CD4-positive, alpha-beta T cell (primary cell): Measurements from ENCODE around the gene MAGEA9B. TPM values are rescaled to one million over a fixed set of nuclear protein-coding genes. Genes with fewer than 3 reads are reported as not detected.
"Not testable (repeated sequence)": the region's sequence is repeated elsewhere in the genome, so short reads cannot be mapped to it uniquely, and the experiment has no call there.

ENCODE experiments used
- ATAC-seq: fragments of 200-7000 bp; cut with Tn5 transposase; one replicate; pipeline ENCODE4 v1.10.0; 2022; ENCODE audit warnings: mild to moderate bottlenecking; ENCODE audit not compliant: poor library complexity
- CTCF ChIA-PET: fragments of 350-600 bp; sonication (Branson Sonifier 250); formaldehyde crosslinking; loops from one replicate; lab custom pipeline; 2021; ENCODE audit warnings: antibody characterized with exemption, inconsistent platforms; lab: Charles Lee
- POLR2A ChIA-PET: fragments of 350-600 bp; sonication (Branson Sonifier 250); formaldehyde crosslinking; loops from one replicate; lab custom pipeline; 2021; ENCODE audit warnings: antibody characterized with exemption, inconsistent platforms; lab: Charles Lee
- DNase-seq, 14 experiments: peaks; one replicate each; pipeline ENCODE4 v3.0.0-alpha.2; 2013 to 2020; ENCODE audit warnings: mixed read lengths in 2 of 14
- H3K27ac ChIP-seq, 2 donors: one replicate each; pipeline versions ENCODE4 v1.5.1 to v1.7.0; 2013; ENCODE audit warnings: low read length in 2 of 2, low read depth in 1 of 2, mild to moderate bottlenecking in 1 of 2
- H3K27me3 ChIP-seq, 2 experiments: 1 replicate in 1 of 2; 2 replicates in 1 of 2; pipeline versions ENCODE4 v1.6.1 to v1.7.0; 2013; ENCODE audit warnings: low read length in 2 of 2, control low read depth in 1 of 2, mild to moderate bottlenecking in 1 of 2, moderate library complexity in 1 of 2; ENCODE audit not compliant: insufficient read depth in 2 of 2, control insufficient read depth in 1 of 2
- H3K36me3 ChIP-seq: one replicate; pipeline ENCODE4 v1.6.1; 2013; ENCODE audit warnings: low read length, control low read depth; ENCODE audit not compliant: insufficient read depth
- H3K4me1 ChIP-seq: one replicate; pipeline ENCODE4 v1.6.1; 2013; ENCODE audit warnings: low read length, control low read depth; ENCODE audit not compliant: insufficient read depth
- H3K4me3 ChIP-seq: one replicate; pipeline ENCODE4 v1.5.1; 2013; ENCODE audit warnings: mild to moderate bottlenecking, low read length, moderate library complexity
- H3K9me3 ChIP-seq, 2 experiments: 1 replicate in 1 of 2; 2 replicates in 1 of 2; pipeline versions ENCODE4 v1.6.1 to v1.7.0; 2013; ENCODE audit warnings: low read length in 2 of 2, mild to moderate bottlenecking in 2 of 2, control low read depth in 1 of 2, moderate library complexity in 1 of 2; ENCODE audit not compliant: control insufficient read depth in 1 of 2, insufficient read depth in 1 of 2
- H3K27ac Mint-ChIP-seq: one replicate; pipeline ENCODE4 v1.8.0; 2020; ENCODE audit warnings: mixed read lengths
- H3K27me3 Mint-ChIP-seq: one replicate; pipeline ENCODE4 v1.8.0; 2021; ENCODE audit warnings: mixed read lengths
- H3K36me3 Mint-ChIP-seq: one replicate; pipeline ENCODE4 v1.8.0; 2021; ENCODE audit warnings: low read depth, mixed read lengths
- H3K4me1 Mint-ChIP-seq: one replicate; pipeline ENCODE4 v1.8.0; 2021; ENCODE audit warnings: low read depth, mixed read lengths
- H3K4me3 Mint-ChIP-seq: one replicate; pipeline ENCODE4 v1.8.0; 2020; ENCODE audit warnings: mild to moderate bottlenecking, mixed read lengths
- H3K9me3 Mint-ChIP-seq: one replicate; pipeline ENCODE4 v1.8.0; 2020; ENCODE audit warnings: mixed read lengths
- intact Hi-C, 2 experiments: fragments of 100-400 bp; cut with DNase I in 1 of 2; cut with micrococcal nuclease in 1 of 2; formaldehyde crosslinking; loops; one replicate each; pipeline versions ENCODE4 v1.15.1 to v1.9.0; 2023 to 2025; cut with DNase I, micrococcal nuclease
- polyA plus RNA-seq, 2 donors: library from polyadenylated mRNA; unstranded; fragments of 120-200 nt; gene quantifications; one replicate each; pipeline ENCODE4 v1.2.1, GENCODE V29; 2013
- total RNA-seq, 174 experiments: library from RNA in 2 of 174; stranded (reverse) in 2 of 174; gene quantifications; one replicate each; pipeline ENCODE4 v1.2.3 and lab custom pipeline; 2021 to 2026
- TF ChIP-seq, protein P1 (sequence below): fragments of 200-600 bp; IDR thresholded peaks from one replicate; pipeline ENCODE4 v1.8.0; 2022; ENCODE audit warnings: antibody characterized with exemption, mild to moderate bottlenecking

The MAGEA9B gene, protein sequence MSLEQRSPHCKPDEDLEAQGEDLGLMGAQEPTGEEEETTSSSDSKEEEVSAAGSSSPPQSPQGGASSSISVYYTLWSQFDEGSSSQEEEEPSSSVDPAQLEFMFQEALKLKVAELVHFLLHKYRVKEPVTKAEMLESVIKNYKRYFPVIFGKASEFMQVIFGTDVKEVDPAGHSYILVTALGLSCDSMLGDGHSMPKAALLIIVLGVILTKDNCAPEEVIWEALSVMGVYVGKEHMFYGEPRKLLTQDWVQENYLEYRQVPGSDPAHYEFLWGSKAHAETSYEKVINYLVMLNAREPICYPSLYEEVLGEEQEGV
- total RNA-seq = not detected
- polyA plus RNA-seq (2013, experiment 1 of 2) = not detected
- not detected for polyA plus RNA-seq (2013, experiment 2 of 2)
- 0 to 0.08 (median 0) reads per million in 172 experiments for total RNA-seq (lab: John Stamatoyannopoulos, UW)

DNA sequence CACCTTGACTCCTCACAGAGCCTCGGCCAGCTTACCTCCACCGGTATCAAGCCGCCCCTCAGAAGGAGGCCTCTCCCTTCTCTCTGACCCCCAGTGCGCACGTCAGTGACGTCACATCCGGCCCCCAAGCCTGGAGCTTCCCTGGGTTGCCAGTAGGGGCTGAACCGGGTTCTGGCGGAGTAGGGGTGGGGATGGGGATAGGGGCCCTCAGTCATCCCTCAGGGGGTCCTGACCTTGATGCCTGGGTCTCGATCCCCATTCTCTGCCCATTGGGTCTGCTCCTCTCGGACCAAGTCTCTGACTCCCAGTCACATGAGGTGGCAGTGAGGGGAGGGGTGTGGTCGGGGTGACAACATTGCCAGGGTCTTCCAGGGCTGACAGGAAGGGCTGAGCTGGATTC is at the start of gene MAGEA9B:
MAGEA9B (minus strand) TSS at position 101 of the 400 bp plus-strand sequence. CDS start 4,280 bp downstream, outside the sequence.
- H3K27ac Mint-ChIP-seq, H3K36me3 ChIP-seq, H3K9me3 Mint-ChIP-seq, H3K36me3 Mint-ChIP-seq, DNase-seq, intact Hi-C loops, H3K27me3 ChIP-seq, ATAC-seq, H3K4me1 ChIP-seq, H3K4me3 ChIP-seq, CTCF ChIA-PET, H3K27ac ChIP-seq, H3K9me3 ChIP-seq, H3K4me1 Mint-ChIP-seq, POLR2A ChIA-PET, H3K27me3 Mint-ChIP-seq, H3K4me3 Mint-ChIP-seq: not testable (repeated sequence)

DNA sequence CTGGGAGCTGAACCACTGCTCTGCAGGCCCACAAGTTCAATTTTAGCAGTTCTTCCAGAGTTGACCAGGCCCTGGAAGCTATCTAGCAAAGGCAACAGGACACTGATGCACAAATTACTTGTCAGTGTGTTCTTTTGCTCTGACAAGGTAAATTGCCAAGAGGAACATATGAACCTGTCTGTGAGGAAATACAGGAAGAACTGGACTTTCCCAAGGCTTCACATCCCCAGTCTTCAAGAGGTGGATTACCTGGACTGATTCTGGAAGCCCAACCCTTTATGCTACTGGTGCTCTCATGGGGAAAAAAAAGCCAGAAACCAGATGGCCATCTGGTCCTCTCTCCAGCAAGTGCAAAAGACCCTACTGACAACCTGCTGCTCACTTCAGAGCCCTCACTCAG is 46.3 kb upstream of the MAGEA9B start:
- ATAC-seq (no peak), DNase-seq (no peak)
- Histone ChIP-seq H3K27me3 (no peaks in the 10 kb centered on the region), H3K4me1 (peaks cover 19% of the 10 kb centered on the region), H3K9me3 (no peaks in the 10 kb centered on the region), H3K36me3 (no peaks in the 10 kb centered on the region), H3K4me3 (no peak overlapping the region), H3K27ac (no peak overlapping the region)
- peaks cover 5% of the 10 kb centered on the region for H3K36me3 Mint-ChIP-seq
- intact Hi-C loops = no loop called here
- no peak overlapping the region for H3K27ac Mint-ChIP-seq
- ChIA-PET CTCF (interaction anchor here (1.0 kb wide), 1 partner anchor 21 kb away, joined by 3 read pairs; no protein-coding TSS in a partner anchor), POLR2A (no interaction called here)
- peaks cover 30% of the 10 kb centered on the region for H3K4me1 Mint-ChIP-seq
- H3K4me3 Mint-ChIP-seq = no peak overlapping the region
- TF ChIP-seq, protein P1, sequence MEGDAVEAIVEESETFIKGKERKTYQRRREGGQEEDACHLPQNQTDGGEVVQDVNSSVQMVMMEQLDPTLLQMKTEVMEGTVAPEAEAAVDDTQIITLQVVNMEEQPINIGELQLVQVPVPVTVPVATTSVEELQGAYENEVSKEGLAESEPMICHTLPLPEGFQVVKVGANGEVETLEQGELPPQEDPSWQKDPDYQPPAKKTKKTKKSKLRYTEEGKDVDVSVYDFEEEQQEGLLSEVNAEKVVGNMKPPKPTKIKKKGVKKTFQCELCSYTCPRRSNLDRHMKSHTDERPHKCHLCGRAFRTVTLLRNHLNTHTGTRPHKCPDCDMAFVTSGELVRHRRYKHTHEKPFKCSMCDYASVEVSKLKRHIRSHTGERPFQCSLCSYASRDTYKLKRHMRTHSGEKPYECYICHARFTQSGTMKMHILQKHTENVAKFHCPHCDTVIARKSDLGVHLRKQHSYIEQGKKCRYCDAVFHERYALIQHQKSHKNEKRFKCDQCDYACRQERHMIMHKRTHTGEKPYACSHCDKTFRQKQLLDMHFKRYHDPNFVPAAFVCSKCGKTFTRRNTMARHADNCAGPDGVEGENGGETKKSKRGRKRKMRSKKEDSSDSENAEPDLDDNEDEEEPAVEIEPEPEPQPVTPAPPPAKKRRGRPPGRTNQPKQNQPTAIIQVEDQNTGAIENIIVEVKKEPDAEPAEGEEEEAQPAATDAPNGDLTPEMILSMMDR = no peak
- H3K27me3 Mint-ChIP-seq = no peaks in the 10 kb centered on the region
- no peaks in the 10 kb centered on the region for H3K9me3 Mint-ChIP-seq

DNA sequence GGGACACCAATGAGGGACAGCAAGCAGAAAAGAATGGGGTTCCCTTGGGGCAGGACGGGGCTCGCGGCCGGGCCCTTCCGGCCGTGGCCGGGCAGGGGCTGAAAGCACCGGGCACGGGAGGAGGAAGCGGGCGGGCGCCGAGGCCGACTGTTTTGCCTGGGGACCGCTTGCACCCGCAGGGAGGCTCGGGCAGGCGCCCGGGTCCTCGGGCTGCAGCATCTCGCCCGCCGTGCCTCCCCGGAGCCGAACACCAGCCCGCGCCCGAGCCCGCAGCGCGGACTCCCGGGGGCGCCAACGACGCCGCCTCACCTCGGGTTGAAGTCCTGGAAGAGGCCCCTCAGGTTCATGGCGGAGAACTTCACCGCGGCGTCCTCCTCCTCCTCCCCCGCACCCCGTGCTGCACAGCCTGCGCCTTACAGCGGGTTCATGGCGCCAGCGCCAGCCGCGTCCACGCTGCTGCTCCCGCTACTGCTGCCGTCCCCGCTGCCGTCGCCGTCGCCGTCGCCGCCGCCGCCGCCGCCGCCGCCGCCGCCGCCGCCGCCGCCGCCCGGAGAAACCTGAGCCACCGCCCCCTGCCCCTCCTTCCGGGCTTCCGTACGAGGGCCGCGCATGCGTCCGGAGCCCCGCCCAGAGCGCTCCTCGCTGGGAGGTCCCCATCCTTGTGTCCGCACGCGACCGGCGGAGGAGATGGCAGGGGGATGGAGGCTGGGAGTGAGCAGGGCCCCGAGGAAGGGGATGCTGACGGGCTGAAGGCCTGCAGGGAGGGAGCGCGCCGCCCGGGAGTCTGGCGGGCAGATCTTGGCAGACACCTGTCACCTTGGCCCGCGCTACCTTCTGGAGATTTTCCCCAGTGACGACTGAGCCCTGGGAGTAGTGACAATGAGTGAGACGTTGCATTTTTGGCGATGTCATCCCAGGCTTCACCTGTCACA is 44.2 kb upstream of the MAGEA9B start, which contains the start of gene TMEM185A:
TMEM185A (minus strand) TSS at position 559 of the 932 bp plus-strand sequence; CDS start at position 347, 212 bp downstream.
- ChIA-PET POLR2A (no interaction called here), CTCF (no interaction called here)
- peak; percentile 81 for ATAC-seq
- peak within 1 kb of the TSS; percentile 95 for H3K4me3 Mint-ChIP-seq
- peak within 1 kb of the TSS; percentile 61 for H3K4me3 ChIP-seq
- H3K9me3 ChIP-seq = no peaks in the 10 kb centered on the region
- peaks cover 44% of the 10 kb centered on the region for H3K4me1 Mint-ChIP-seq
- peak; percentile 56 to 89 (median 66) for DNase-seq
- peaks cover 25% of the 10 kb centered on the region for H3K4me1 ChIP-seq
- peak within 1 kb of the TSS; percentile 86 for H3K27ac Mint-ChIP-seq
- intact Hi-C loops = no loop called here
- TF ChIP-seq, protein P1 = no peak
- no peaks in the 10 kb centered on the region for H3K27me3 Mint-ChIP-seq
- H3K36me3 ChIP-seq = no peaks in the 10 kb centered on the region
- H3K27ac ChIP-seq = peak within 1 kb of the TSS in 1 of 2 donors; percentile 13
- H3K27me3 ChIP-seq = no peaks in the 10 kb centered on the region
- no peaks in the 10 kb centered on the region for H3K9me3 Mint-ChIP-seq
- H3K36me3 Mint-ChIP-seq = peaks cover 5% of the 10 kb centered on the region
